K562 (cell line): ENCODE results near the gene PLEKHA7. TPM values are rescaled to one million over a fixed set of nuclear protein-coding genes. Genes with fewer than 3 reads are reported as not detected.
A peak's percentile ranks its signal among the peaks of the same experiment; 100 is the strongest.

ENCODE experiments used
- ARID3B ChIP-seq: fragments of 250-450 bp; sonication (Bioruptor Pico); IDR thresholded peaks from 2 replicates; pipeline ENCODE4 v1.4.0; 2020; ENCODE audit warnings: borderline replicate concordance
- ATF1 ChIP-seq, 2 experiments: fragments of 450-650 bp in 1 of 2; IDR thresholded peaks; 2 replicates each; pipeline ENCODE4 v1.6.1; 2016; ENCODE audit warnings: missing compliant biosample characterization in 1 of 2, missing genetic modification characterization in 1 of 2
- CREM ChIP-seq: IDR thresholded peaks from 2 replicates; pipeline ENCODE4 v1.6.1; 2014; ENCODE audit warnings: antibody characterized with exemption, low read depth
- DNMT1 ChIP-seq: fragments of 450-650 bp; IDR thresholded peaks from 2 replicates; pipeline ENCODE4 v1.6.1; 2016; ENCODE audit warnings: antibody characterized with exemption, mild to moderate bottlenecking
- DPF2 ChIP-seq: fragments of 450-650 bp; IDR thresholded peaks from 2 replicates; pipeline ENCODE4 v1.6.1; 2016
- FOXJ2 ChIP-seq: fragments of 200-800 bp; sonication (Bioruptor generic); IDR thresholded peaks from 2 replicates; pipeline ENCODE4 v1.6.1; 2016; ENCODE audit warnings: missing genetic modification characterization, missing compliant biosample characterization
- GABPB1 ChIP-seq: sonication (generic); formaldehyde crosslinking; IDR thresholded peaks from 2 replicates; pipeline ENCODE4 v1.8.0; 2022; ENCODE audit warnings: mild to moderate bottlenecking, missing genetic modification reagents
- GTF2B ChIP-seq: IDR thresholded peaks from 2 replicates; pipeline ENCODE4 v1.6.1; 2011; ENCODE audit not compliant: insufficient read length; ENCODE audit errors: extremely low read depth
- HNRNPLL ChIP-seq: fragments of 200-400 bp; formaldehyde crosslinking; IDR thresholded peaks from 2 replicates; pipeline ENCODE4 v1.6.1; 2017; ENCODE audit warnings: low read length, low read depth, mild to moderate bottlenecking; ENCODE audit not compliant: poor library complexity, severe bottlenecking
- MEF2D ChIP-seq: conservative IDR thresholded peaks from 2 replicates; pipeline ENCODE4 v1.6.1; 2016; ENCODE audit warnings: low read depth, missing genetic modification characterization, missing compliant biosample characterization
- MEIS2 ChIP-seq: fragments of 450-650 bp; IDR thresholded peaks from 2 replicates; pipeline ENCODE4 v1.6.1; 2014; ENCODE audit warnings: mild to moderate bottlenecking; ENCODE audit not compliant: partially characterized antibody
- MXD1 ChIP-seq: fragments of 250-450 bp; sonication (Bioruptor Pico); IDR thresholded peaks from 2 replicates; pipeline ENCODE4 v1.8.0; 2021; ENCODE audit warnings: borderline replicate concordance, mild to moderate bottlenecking, moderate library complexity; ENCODE audit not compliant: poor library complexity, severe bottlenecking
- RBFOX2 ChIP-seq: fragments of 200-400 bp; formaldehyde crosslinking; IDR thresholded peaks from 2 replicates; pipeline ENCODE4 v1.6.1; 2017; ENCODE audit warnings: low read depth, mild to moderate bottlenecking, low read length, moderate library complexity
- RBM15 ChIP-seq: fragments of 200-400 bp; formaldehyde crosslinking; IDR thresholded peaks from 2 replicates; pipeline ENCODE4 v1.6.1; 2018; ENCODE audit warnings: mild to moderate bottlenecking, low read length, moderate library complexity; ENCODE audit not compliant: insufficient read depth
- RCOR1 ChIP-seq, 2 experiments: IDR thresholded peaks; 2 replicates each; pipeline ENCODE4 v1.6.1; 2012; ENCODE audit warnings: low read depth in 2 of 2, low read length in 2 of 2, borderline replicate concordance in 1 of 2, improper control_type of control experiment in 1 of 2
- SIN3A ChIP-seq, 2 experiments: fragments of 150-350 bp in 1 of 2; IDR thresholded peaks; 2 replicates each; pipeline ENCODE4 v1.6.1; 2011 to 2016; ENCODE audit warnings: borderline replicate concordance in 2 of 2, low read depth in 2 of 2, low read length in 2 of 2, mild to moderate bottlenecking in 2 of 2, moderate library complexity in 2 of 2; ENCODE audit not compliant: control insufficient read depth in 1 of 2
- SIN3B ChIP-seq: fragments of 450-650 bp; IDR thresholded peaks from 2 replicates; pipeline ENCODE4 v1.6.1; 2017; ENCODE audit warnings: low read depth, mild to moderate bottlenecking, moderate library complexity
- SMAD4 ChIP-seq: fragments of 250-450 bp; sonication (Bioruptor Pico); conservative IDR thresholded peaks from 2 replicates; pipeline ENCODE4 v1.8.0; 2021; ENCODE audit warnings: inconsistent platforms, mild to moderate bottlenecking, moderate library complexity
- SOX6 ChIP-seq: fragments of 450-650 bp; IDR thresholded peaks from 2 replicates; pipeline ENCODE4 v1.6.1; 2014; ENCODE audit warnings: mild to moderate bottlenecking
- STAG1 ChIP-seq: sonication (generic); formaldehyde crosslinking; IDR thresholded peaks from 2 replicates; pipeline ENCODE4 v1.5.0; 2020; ENCODE audit warnings: missing genetic modification reagents, borderline replicate concordance
- TCF3 ChIP-seq: sonication (generic); formaldehyde crosslinking; IDR thresholded peaks from 2 replicates; pipeline ENCODE4 v1.4.0; 2020; ENCODE audit warnings: mild to moderate bottlenecking, missing genetic modification reagents
- XRCC3 ChIP-seq: fragments of 450-650 bp; IDR thresholded peaks from 2 replicates; pipeline ENCODE4 v1.6.1; 2017; ENCODE audit warnings: mild to moderate bottlenecking, moderate library complexity
- ZFP36 ChIP-seq: fragments of 150-350 bp; IDR thresholded peaks from 2 replicates; pipeline ENCODE4 v1.6.1; 2018; ENCODE audit warnings: low read length, low read depth; ENCODE audit not compliant: partially characterized antibody
- ZNF274 ChIP-seq: IDR thresholded peaks from 2 replicates; pipeline ENCODE4 v1.6.1; 2011; ENCODE audit warnings: low read depth, mild to moderate bottlenecking, low read length, moderate library complexity, borderline replicate concordance
- ZNF280A ChIP-seq: fragments of 450-650 bp; IDR thresholded peaks from 2 replicates; pipeline ENCODE4 v1.6.1; 2018; ENCODE audit warnings: mild to moderate bottlenecking, low read depth; ENCODE audit not compliant: partially characterized antibody
- ZNF436 ChIP-seq: fragments of 250-450, 450-650 bp; sonication (Bioruptor Pico); formaldehyde crosslinking; IDR thresholded peaks from 2 replicates; pipeline ENCODE4 v1.7.0; 2020; ENCODE audit warnings: mild to moderate bottlenecking
- polyA plus RNA-seq, 8 experiments: library from polyadenylated mRNA; depleted of rRNA in 4 of 8; stranded (reverse) in 5 of 8; unstranded in 3 of 8; fragments of >200 nt; fragmentation: Nextera tagmentation in 2 of 8; fragmentation: Illumina TruSeq in 1 of 8; extraction: Ambion mirVana in 2 of 8; extraction: Trizol in 1 of 8; gene quantifications; 2 replicates each; pipeline versions ENCODE4 v1.2.1 to v1.2.3, GENCODE V29; 2011 to 2014; ENCODE audit warnings: inconsistent platforms in 1 of 8, missing spikeins in 1 of 8
- total RNA-seq, 7 experiments: library from RNA; depleted of rRNA in 6 of 7; stranded (reverse); fragments of >200 nt in 6 of 7; fragmentation: Illumina TruSeq in 2 of 7; extraction: Trizol in 2 of 7; gene quantifications; 2 replicates each; pipeline versions ENCODE4 v1.2.1 to v1.2.3, GENCODE V29; 2011 to 2021; ENCODE audit warnings: low replicate concordance in 1 of 7

PLEKHA7 gene
- total and polyA plus RNA-seq, 9 of the 15 experiments (the other 6 are each of a cell fraction or from before 2014, with no cell fraction given) = 0.06 to 0.77 (median 0.20) TPM; not detected in 1

GRCh38 chr11:17002543-17002942 lies 11.7 kb downstream of the PLEKHA7 start (continued):
- TF ChIP-seq MXD1 = no peak
- no peak for TF ChIP-seq GABPB1
- TF ChIP-seq SOX6 = peak; percentile 89
- no peak for TF ChIP-seq STAG1
- TF ChIP-seq MEF2D (tag) = no peak
- no peak for TF ChIP-seq ARID3B (CRISPR knock-in tag)
- peak; percentile 21; the same call in 1 of the 2 replicates for TF ChIP-seq CREM
- no peak for TF ChIP-seq ZNF280A
- no peak for TF ChIP-seq XRCC3
- TF ChIP-seq ZFP36 = no peak
- no peak for TF ChIP-seq FOXJ2
- no peak for TF ChIP-seq ATF1 (CRISPR knock-in tag; IDR thresholded peaks at IDR 0.05)
- 0 out of 2 replicates have a peak, but pooled peaks have one; percentile 36 for TF ChIP-seq ATF1 (tag; IDR thresholded peaks at IDR 0.05)
- no peak for TF ChIP-seq GTF2B
- TF ChIP-seq SIN3A (IDR thresholded peaks at IDR 0.05; ENCODE audit: borderline replicate concordance in 2 of 2, control insufficient read depth in 1 of 2, low read depth in 2 of 2, low read length in 2 of 2) = no peak
- no peak for TF ChIP-seq SIN3B
- no peak for TF ChIP-seq RBM15
- TF ChIP-seq TCF3 (CRISPR knock-in tag) = peak; percentile 72
- peak; percentile 42; the same call in 1 of the 2 replicates for TF ChIP-seq SMAD4 (CRISPR knock-in tag)
- 0 out of 4 replicates have a peak, but pooled peaks of 1 of the 2 experiments have one; percentile 17 for TF ChIP-seq RCOR1 (IDR thresholded peaks at IDR 0.05; ENCODE audit: borderline replicate concordance in 1 of 2, low read depth in 2 of 2, low read length in 2 of 2)
- no peak for TF ChIP-seq ZNF436 (CRISPR knock-in tag)
- no peak for TF ChIP-seq ZNF274
- TF ChIP-seq HNRNPLL = no peak
- no peak for TF ChIP-seq RBFOX2
- peak; percentile 31; the same call in 1 of the 2 replicates for TF ChIP-seq DPF2
- TF ChIP-seq MEIS2 = no peak
- no peak for TF ChIP-seq DNMT1
